ENCODE results near the gene CAMK2D.

Gene CAMK2D

GRCh38 chr4:113462286-113462685 lies 299.3 kb downstream of the CAMK2D start:
- no peak overlapping the region for H3K4me3 ChIP-seq (ENCODE audit: low read depth in 1 of 2, low read length in 1 of 2)
- no peak for TF ChIP-seq CTCF (IDR thresholded peaks at IDR 0.05)
- no peak overlapping the region for H3K27ac ChIP-seq
- H3K4me1 ChIP-seq (ENCODE audit: control insufficient read depth in 1 of 2, insufficient read depth in 1 of 2, low read depth in 1 of 2, low read length in 1 of 2): no peaks in the 10 kb centered on the region
- no peaks in the 10 kb centered on the region for H3K27me3 ChIP-seq
- no peaks in the 10 kb centered on the region for H3K9me3 ChIP-seq
- no peaks in the 10 kb centered on the region for H3K36me3 ChIP-seq

GRCh38 chr4:113461281-113461680 lies 300.3 kb downstream of the CAMK2D start:
- Histone ChIP-seq H3K27ac (no peak overlapping the region), H3K4me1 (ENCODE audit: control insufficient read depth in 1 of 2, insufficient read depth in 1 of 2, low read depth in 1 of 2, low read length in 1 of 2) (no peaks in the 10 kb centered on the region), H3K36me3 (no peaks in the 10 kb centered on the region), H3K9me3 (no peaks in the 10 kb centered on the region), H3K27me3 (no peaks in the 10 kb centered on the region), H3K4me3 (ENCODE audit: low read depth in 1 of 2, low read length in 1 of 2) (no peak overlapping the region)
- no peak for TF ChIP-seq CTCF (IDR thresholded peaks at IDR 0.05)

- no peak overlapping the region for H3K27ac ChIP-seq
- H3K9me3 ChIP-seq: no peaks in the 10 kb centered on the region
- TF ChIP-seq CTCF (IDR thresholded peaks at IDR 0.05): no peak
- H3K4me3 ChIP-seq (ENCODE audit: low read depth in 1 of 2, low read length in 1 of 2): no peak overlapping the region
- no peaks in the 10 kb centered on the region for H3K36me3 ChIP-seq
- H3K4me1 ChIP-seq (ENCODE audit: control insufficient read depth in 1 of 2, insufficient read depth in 1 of 2, low read depth in 1 of 2, low read length in 1 of 2): no peaks in the 10 kb centered on the region
- H3K27me3 ChIP-seq: no peaks in the 10 kb centered on the region
Observed at GRCh38 chr4:113457886-113458285, 303.7 kb downstream of the CAMK2D start.

- Histone ChIP-seq H3K27ac (no peak overlapping the region), H3K36me3 (no peaks in the 10 kb centered on the region), H3K4me1 (ENCODE audit: control insufficient read depth in 1 of 2, insufficient read depth in 1 of 2, low read depth in 1 of 2, low read length in 1 of 2) (no peaks in the 10 kb centered on the region), H3K4me3 (ENCODE audit: low read depth in 1 of 2, low read length in 1 of 2) (no peak overlapping the region), H3K27me3 (no peaks in the 10 kb centered on the region), H3K9me3 (no peaks in the 10 kb centered on the region)
- no peak for TF ChIP-seq CTCF (IDR thresholded peaks at IDR 0.05)
Observed at GRCh38 chr4:113457121-113457520, 304.4 kb downstream of the CAMK2D start.

GRCh38 chr4:113455061-113455460 lies 306.5 kb downstream of the CAMK2D start:
- no peaks in the 10 kb centered on the region for H3K9me3 ChIP-seq
- no peaks in the 10 kb centered on the region for H3K36me3 ChIP-seq
- no peaks in the 10 kb centered on the region for H3K27me3 ChIP-seq
- H3K4me3 ChIP-seq (ENCODE audit: low read depth in 1 of 2, low read length in 1 of 2): no peak overlapping the region
- no peaks in the 10 kb centered on the region for H3K4me1 ChIP-seq (ENCODE audit: control insufficient read depth in 1 of 2, insufficient read depth in 1 of 2, low read depth in 1 of 2, low read length in 1 of 2)
- no peak for TF ChIP-seq CTCF (IDR thresholded peaks at IDR 0.05)
- H3K27ac ChIP-seq: no peak overlapping the region
